NCI-H146 (cell line): Measurements from ENCODE around the gene TEX51.

Experiments used
- DNase-seq: peaks from one replicate; lab custom pipeline; 2025; lab: John Stamatoyannopoulos, UW

TEX51 gene

GRCh38 chr2:126893606-126894005 is 5.1 kb upstream of the TEX51 start:
- no peak for DNase-seq

GRCh38 chr2:126894082-126894481 is 4.6 kb upstream of the TEX51 start:
- no peak for DNase-seq

- DNase-seq: no peak
Measured at GRCh38 chr2:126894585-126895182, 4.0 kb upstream of the TEX51 start.

GRCh38 chr2:126895336-126895735 is 3.4 kb upstream of the TEX51 start:
- no peak for DNase-seq

GRCh38 chr2:126896471-126896870 is 2.2 kb upstream of the TEX51 start:
- no peak for DNase-seq

- no peak for DNase-seq
Measured at GRCh38 chr2:126899616-126900185, 1.0 kb downstream of the TEX51 start.

- no peak for DNase-seq
Measured at GRCh38 chr2:126900646-126901319, 2.1 kb downstream of the TEX51 start.

GRCh38 chr2:126901459-126901858 is 2.8 kb downstream of the TEX51 start:
- DNase-seq: no peak

GRCh38 chr2:126902152-126902835 is 3.6 kb downstream of the TEX51 start:
- no peak for DNase-seq

GRCh38 chr2:126902859-126903258 is 4.2 kb downstream of the TEX51 start:
- no peak for DNase-seq

- no peak for DNase-seq
Measured at GRCh38 chr2:126905991-126906390, 7.3 kb downstream of the TEX51 start.

- DNase-seq: no peak
Measured at GRCh38 chr2:126906781-126907180, 8.1 kb downstream of the TEX51 start.

- DNase-seq: no peak
Measured at GRCh38 chr2:126907671-126908070, 9.0 kb downstream of the TEX51 start.

- no peak for DNase-seq
Measured at GRCh38 chr2:126908721-126909177, 10.1 kb downstream of the TEX51 start.

- no peak for DNase-seq
Measured at GRCh38 chr2:126909366-126909765, 10.7 kb downstream of the TEX51 start.

- DNase-seq: no peak
Measured at GRCh38 chr2:126909781-126910180, 11.1 kb downstream of the TEX51 start.

- no peak for DNase-seq
Measured at GRCh38 chr2:126910637-126911036, 11.9 kb downstream of the TEX51 start.

GRCh38 chr2:126911111-126911796 is 12.6 kb downstream of the TEX51 start:
- no peak for DNase-seq

- DNase-seq: no peak
Measured at GRCh38 chr2:126912201-126912600, 13.5 kb downstream of the TEX51 start.

- DNase-seq: no peak
Measured at GRCh38 chr2:126913329-126913728, 14.6 kb downstream of the TEX51 start.

GRCh38 chr2:126913881-126914615 is 15.4 kb downstream of the TEX51 start:
- no peak for DNase-seq
